Rectal smooth muscle tissue (tissue), 1 donor: ENCODE data around the gene OTUD1.
A peak's percentile ranks its signal among the peaks of the same experiment; 100 is the strongest.
"Not testable (repeated sequence)": the region's sequence is repeated elsewhere in the genome, so short reads cannot be mapped to it uniquely, and the experiment has no call there.

Experiments
- H3K27ac ChIP-seq: one replicate; pipeline ENCODE4 v1.7.0; 2013; ENCODE audit warnings: low read depth, low read length, inconsistent platforms
- H3K27me3 ChIP-seq: one replicate; pipeline ENCODE4 v1.7.0; 2013; ENCODE audit warnings: low read length; ENCODE audit not compliant: control insufficient read depth, insufficient read depth
- H3K36me3 ChIP-seq: one replicate; pipeline ENCODE4 v1.7.0; 2013; ENCODE audit warnings: low read length; ENCODE audit not compliant: control insufficient read depth, insufficient read depth
- H3K4me1 ChIP-seq: one replicate; pipeline ENCODE4 v1.7.0; 2013; ENCODE audit warnings: low read length; ENCODE audit not compliant: control insufficient read depth, insufficient read depth
- H3K4me3 ChIP-seq: one replicate; pipeline ENCODE4 v1.7.0; 2013; ENCODE audit warnings: low read length
- H3K9ac ChIP-seq: one replicate; pipeline ENCODE4 v1.7.0; 2013; ENCODE audit warnings: low read length

Gene OTUD1

GRCh38 chr10:23438547-23439451, at the start of gene OTUD1:
Gene OTUD1 (plus strand): TSS chr10:23439075. CDS start chr10:23439458, 383 bp downstream.
- H3K4me1 ChIP-seq = peaks cover 12% of the 10 kb centered on the region
- peak within 1 kb of the TSS; percentile 82 for H3K9ac ChIP-seq
- peak within 1 kb of the TSS; percentile 82 for H3K27ac ChIP-seq
- peak within 1 kb of the TSS; percentile 85 for H3K4me3 ChIP-seq
- no peaks in the 10 kb centered on the region for H3K27me3 ChIP-seq
- H3K36me3 ChIP-seq = no peaks in the 10 kb centered on the region

GRCh38 chr10:23390408-23390807, 48.5 kb upstream of the OTUD1 start:
- not testable (repeated sequence) for H3K4me1 ChIP-seq, H3K4me3 ChIP-seq, H3K27me3 ChIP-seq, H3K9ac ChIP-seq, H3K27ac ChIP-seq, H3K36me3 ChIP-seq

GRCh38 chr10:23390809-23391208, 48.1 kb upstream of the OTUD1 start:
- H3K4me3 ChIP-seq = no peak overlapping the region
- H3K4me1 ChIP-seq = no peaks in the 10 kb centered on the region
- no peaks in the 10 kb centered on the region for H3K27me3 ChIP-seq
- no peak overlapping the region for H3K9ac ChIP-seq
- H3K27ac ChIP-seq = no peak overlapping the region
- H3K36me3 ChIP-seq = no peaks in the 10 kb centered on the region

- H3K9ac ChIP-seq = no peak overlapping the region
- no peaks in the 10 kb centered on the region for H3K36me3 ChIP-seq
- no peak overlapping the region for H3K4me3 ChIP-seq
- H3K4me1 ChIP-seq = no peaks in the 10 kb centered on the region
- no peak overlapping the region for H3K27ac ChIP-seq
- H3K27me3 ChIP-seq = no peaks in the 10 kb centered on the region
These were observed 47.1 kb upstream of the OTUD1 start for GRCh38 chr10:23391821-23392220.

GRCh38 chr10:23395017-23395416, 43.9 kb upstream of the OTUD1 start:
- Histone ChIP-seq H3K36me3 (no peaks in the 10 kb centered on the region), H3K27ac (no peak overlapping the region), H3K9ac (no peak overlapping the region), H3K4me1 (no peaks in the 10 kb centered on the region), H3K27me3 (no peaks in the 10 kb centered on the region), H3K4me3 (no peak overlapping the region)

- Histone ChIP-seq H3K4me1 (no peaks in the 10 kb centered on the region), H3K4me3 (no peak overlapping the region), H3K27ac (no peak overlapping the region), H3K27me3 (no peaks in the 10 kb centered on the region), H3K36me3 (no peaks in the 10 kb centered on the region), H3K9ac (no peak overlapping the region)
These were observed 42.2 kb upstream of the OTUD1 start for GRCh38 chr10:23396695-23397094.

- Histone ChIP-seq H3K4me1 (no peaks in the 10 kb centered on the region), H3K9ac (no peak overlapping the region), H3K4me3 (no peak overlapping the region), H3K27ac (no peak overlapping the region), H3K36me3 (no peaks in the 10 kb centered on the region), H3K27me3 (no peaks in the 10 kb centered on the region)
These were observed 39.2 kb upstream of the OTUD1 start for GRCh38 chr10:23399701-23400144.

- Histone ChIP-seq H3K4me3 (no peak overlapping the region), H3K36me3 (no peaks in the 10 kb centered on the region), H3K27ac (no peak overlapping the region), H3K27me3 (no peaks in the 10 kb centered on the region), H3K9ac (no peak overlapping the region), H3K4me1 (no peaks in the 10 kb centered on the region)
These were observed 36.0 kb upstream of the OTUD1 start for GRCh38 chr10:23402856-23403255.

GRCh38 chr10:23403278-23403677, 35.6 kb upstream of the OTUD1 start:
- H3K4me3 ChIP-seq = no peak overlapping the region
- H3K27me3 ChIP-seq = no peaks in the 10 kb centered on the region
- H3K27ac ChIP-seq = no peak overlapping the region
- no peak overlapping the region for H3K9ac ChIP-seq
- H3K36me3 ChIP-seq = no peaks in the 10 kb centered on the region
- no peaks in the 10 kb centered on the region for H3K4me1 ChIP-seq

GRCh38 chr10:23403719-23404118, 35.2 kb upstream of the OTUD1 start:
- Histone ChIP-seq H3K27me3 (no peaks in the 10 kb centered on the region), H3K9ac (no peak overlapping the region), H3K4me3 (no peak overlapping the region), H3K36me3 (no peaks in the 10 kb centered on the region), H3K4me1 (no peaks in the 10 kb centered on the region), H3K27ac (no peak overlapping the region)

GRCh38 chr10:23404461-23404980, 34.4 kb upstream of the OTUD1 start:
- no peak overlapping the region for H3K9ac ChIP-seq
- no peaks in the 10 kb centered on the region for H3K27me3 ChIP-seq
- H3K4me3 ChIP-seq = no peak overlapping the region
- no peak overlapping the region for H3K27ac ChIP-seq
- no peaks in the 10 kb centered on the region for H3K4me1 ChIP-seq
- H3K36me3 ChIP-seq = no peaks in the 10 kb centered on the region

- Histone ChIP-seq H3K27ac (no peak overlapping the region), H3K9ac (no peak overlapping the region), H3K4me1 (no peaks in the 10 kb centered on the region), H3K27me3 (no peaks in the 10 kb centered on the region), H3K4me3 (no peak overlapping the region), H3K36me3 (no peaks in the 10 kb centered on the region)
These were observed 33.3 kb upstream of the OTUD1 start for GRCh38 chr10:23405540-23405939.

- Histone ChIP-seq H3K27ac (no peak overlapping the region), H3K9ac (no peak overlapping the region), H3K4me1 (no peaks in the 10 kb centered on the region), H3K27me3 (no peaks in the 10 kb centered on the region), H3K36me3 (no peaks in the 10 kb centered on the region), H3K4me3 (no peak overlapping the region)
These were observed 32.5 kb upstream of the OTUD1 start for GRCh38 chr10:23406409-23406808.
